ENCODE data around the gene PUDP. TPM values are rescaled to one million over a fixed set of nuclear protein-coding genes. Genes with fewer than 3 reads are reported as not detected.
"Not testable (repeated sequence)": the region's sequence is repeated elsewhere in the genome, so short reads cannot be mapped to it uniquely, and the experiment has no call there.

The PUDP gene
- total RNA-seq, 1 experiment from 2014 or later: 0.27 TPM

GRCh38 chrX:7012262-7012834 lies 135.6 kb downstream of the PUDP start:
- in situ Hi-C loops (cut with HindIII; ENCODE audit: low pct_unique_long_range_greater_than_20kb, low sequenced_read_pairs); DNase-seq (ENCODE audit: low read depth): not testable (repeated sequence)

- in situ Hi-C loops (cut with HindIII; ENCODE audit: low pct_unique_long_range_greater_than_20kb, low sequenced_read_pairs); DNase-seq (ENCODE audit: low read depth): not testable (repeated sequence)
These were observed 137.1 kb downstream of the PUDP start for GRCh38 chrX:7010897-7011296.

GRCh38 chrX:7007328-7007727 lies 140.6 kb downstream of the PUDP start:
- in situ Hi-C loops (cut with HindIII; ENCODE audit: low pct_unique_long_range_greater_than_20kb, low sequenced_read_pairs): not testable (repeated sequence)

More at GRCh38 chrX:7007328-7007727, 140.6 kb downstream of the PUDP start:
- not testable (repeated sequence) for DNase-seq (ENCODE audit: low read depth)

Other genes with a start within 250 kb of the PUDP start
- gene STS, start 441 bp downstream of the PUDP start, total RNA-seq (2014; rRNA removed; shearing (Covaris generic); ENCODE audit: low replicate concordance): 0.09 and 0.37 TPM in 2 replicates